Panc1 (cell line): Measurements from ENCODE around the gene TROAP. TPM values are rescaled to one million over a fixed set of nuclear protein-coding genes. Genes with fewer than 3 reads are reported as not detected.

Experiments used
- ATAC-seq: fragments of 200-7000 bp; cut with Tn5 transposase; 2 replicates; pipeline ENCODE4 v1.9.1; 2020; ENCODE audit warnings: mild to moderate bottlenecking, moderate library complexity
- BruUV-seq: library from RNA; stranded (reverse); fragments of 400-500 nt; replicated peaks from 2 replicates; lab custom pipeline; 2021; lab: Mats Ljungman, UMichigan
- CTCF ChIA-PET: fragments of 300-600 bp; sonication (Branson Sonifier 250); formaldehyde crosslinking; loops from one replicate; lab custom pipeline; 2022; ENCODE audit warnings: antibody characterized with exemption; lab: Charles Lee
- POLR2A ChIA-PET: fragments of 300-600 bp; sonication (Branson Sonifier 250); formaldehyde crosslinking; loops from one replicate; lab custom pipeline; 2022; ENCODE audit warnings: antibody characterized with exemption; lab: Charles Lee
- DNase-seq: peaks from one replicate; pipeline ENCODE4 v3.0.0-alpha.2; 2010; ENCODE audit warnings: low read depth, low spot score
- H3K27ac ChIP-seq: 2 replicates; pipeline ENCODE4 v1.5.1; 2011; ENCODE audit warnings: mild to moderate bottlenecking, low read length, inconsistent platforms
- H3K27me3 ChIP-seq: fragments of 200-500 bp; sonication (Bioruptor generic); 2 replicates; pipeline ENCODE4 v1.6.0; 2014; ENCODE audit warnings: low read length, inconsistent platforms; ENCODE audit not compliant: control insufficient read depth, insufficient read depth
- H3K36me3 ChIP-seq: fragments of 200-500 bp; sonication (Bioruptor generic); 2 replicates; pipeline ENCODE4 v1.5.1; 2014; ENCODE audit warnings: inconsistent platforms, mild to moderate bottlenecking, low read length, moderate library complexity; ENCODE audit not compliant: control insufficient read depth, insufficient read depth
- H3K4me1 ChIP-seq: 2 replicates; pipeline ENCODE4 v1.5.1; 2011; ENCODE audit warnings: inconsistent platforms, mild to moderate bottlenecking, low read length, moderate library complexity; ENCODE audit not compliant: control insufficient read depth, insufficient read depth
- H3K4me3 ChIP-seq, 2 experiments: 2 replicates each; pipeline ENCODE4 v1.5.1; 2011 to 2012; ENCODE audit warnings: low read depth in 2 of 2, low read length in 2 of 2, mild to moderate bottlenecking in 2 of 2, inconsistent platforms in 1 of 2, moderate library complexity in 1 of 2
- H3K9me3 ChIP-seq: fragments of 200-500 bp; sonication (Bioruptor generic); 2 replicates; pipeline ENCODE4 v1.5.1; 2014; ENCODE audit warnings: low read depth, mild to moderate bottlenecking, inconsistent platforms, low read length, moderate library complexity; ENCODE audit not compliant: control insufficient read depth, insufficient read depth
- CTCF ChIP-seq: fragments of 450-650 bp; IDR thresholded peaks from 2 replicates; pipeline ENCODE4 v1.5.1; 2017; ENCODE audit warnings: mild to moderate bottlenecking
- POLR2AphosphoS5 ChIP-seq: IDR thresholded peaks from 2 replicates; pipeline ENCODE4 v1.6.1; 2012; ENCODE audit warnings: mild to moderate bottlenecking, low read depth, low read length, moderate library complexity
- REST ChIP-seq, 2 experiments: IDR thresholded peaks; 2 replicates each; pipeline ENCODE4 v1.6.1; 2011 to 2012; ENCODE audit warnings: low read depth in 2 of 2, control low read depth in 1 of 2, low read length in 1 of 2, mild to moderate bottlenecking in 1 of 2, moderate library complexity in 1 of 2; ENCODE audit not compliant: insufficient read depth in 1 of 2
- SIN3A ChIP-seq: IDR thresholded peaks from 2 replicates; pipeline ENCODE4 v1.6.1; 2012; ENCODE audit warnings: low read depth, mild to moderate bottlenecking, low read length, moderate library complexity, borderline replicate concordance; ENCODE audit not compliant: insufficient read depth
- TCF7L2 ChIP-seq: IDR thresholded peaks from 2 replicates; pipeline ENCODE4 v1.6.1; 2011; ENCODE audit warnings: mild to moderate bottlenecking, low read depth, low read length, inconsistent platforms
- in situ Hi-C: cut with HindIII; loops from 2 replicates; pipeline ENCODE4 v1.10.0; 2016; ENCODE audit warnings: low sequenced_read_pairs, low pct_unique_long_range_greater_than_20kb
- intact Hi-C: fragments of 100-400 bp; cut with micrococcal nuclease; formaldehyde crosslinking; loops from one replicate; pipeline ENCODE4 v1.10.0; 2022; ENCODE audit not compliant: unreplicated experiment
- total RNA-seq: library from RNA; stranded (reverse); gene quantifications from one replicate; pipeline ENCODE4 v1.2.1, GENCODE V29; 2021; ENCODE audit not compliant: unreplicated experiment

The TROAP gene
- total RNA-seq, 1 experiment from 2014 or later = 50.0 TPM

- intact Hi-C loops (no loop called here), in situ Hi-C loops (no loop called here)
- no TSS peak for BruUV-seq
- Histone ChIP-seq H3K36me3 (no peaks in the 10 kb centered on the region), H3K27me3 (no peaks in the 10 kb centered on the region; the same call in 1 of the 2 replicates), H3K4me3 (peak within 1 kb of the TSS; percentile 31 to 63), H3K27ac (no peak within 1 kb of the TSS), H3K4me1 (peaks cover 20% of the 10 kb centered on the region), H3K9me3 (no peaks in the 10 kb centered on the region)
- POLR2A ChIA-PET = interaction anchor here (0.6 to 0.9 kb wide), 3 partner anchors 15 to 347 kb away, joined by 6 to 14 read pairs (median 9); partner anchors contain the start of gene SPATS2
- peak; percentile 64 for ATAC-seq
- no peak for DNase-seq
- TF ChIP-seq TCF7L2 (no peak), CTCF (no peak), SIN3A (no peak), POLR2AphosphoS5 (no peak), REST (IDR thresholded peaks at IDR 0.05; ENCODE audit: insufficient read depth in 1 of 2, low read depth in 2 of 2, low read length in 1 of 2) (no peak)
- CTCF ChIA-PET = interaction anchor here (1.1 to 2.1 kb wide), 4 partner anchors 9 to 297 kb away, joined by 5 to 20 read pairs (median 9); partner anchors contain the start of gene C1QL4
These were observed 23.7 kb downstream of the TROAP start, which contains the start of gene DNAJC22 for GRCh38 chr12:49346659-49347310. Gene DNAJC22, plus strand, starts transcription at chr12:49346888. Its CDS starts 1,985 bp downstream, at chr12:49348873.

GRCh38 chr12:49347311-49348193 lies 24.5 kb downstream of the TROAP start:
- no peaks in the 10 kb centered on the region for H3K9me3 ChIP-seq
- DNase-seq (no peak), ATAC-seq (peak; percentile 84)
- H3K27me3 ChIP-seq = no peaks in the 10 kb centered on the region; the same call in 1 of the 2 replicates
- no peak overlapping the region for H3K27ac ChIP-seq
- intact Hi-C loops = no loop called here
- H3K4me1 ChIP-seq = peaks cover 20% of the 10 kb centered on the region
- TF ChIP-seq TCF7L2 = no peak
- peak; percentile 98 for TF ChIP-seq CTCF
- no peak for TF ChIP-seq SIN3A
- no peaks in the 10 kb centered on the region for H3K36me3 ChIP-seq
- BruUV-seq = no TSS peak
- ChIA-PET POLR2A (interaction anchor here (0.6 kb wide), 1 partner anchor 18 kb away, joined by 3 read pairs; no protein-coding TSS in a partner anchor), CTCF (interaction anchor here (0.5 to 2.1 kb wide), 22 partner anchors 9 to 390 kb away, joined by 3 to 20 read pairs (median 4); partner anchors contain the start of genes C1QL4 and TROAP)
- in situ Hi-C loops = no loop called here
- peak overlapping the region; percentile 31 to 63 for H3K4me3 ChIP-seq
